GM19395 (cell line): Measurements from ENCODE around the gene PRPF6.

Experiments
- ATAC-seq: cut with Tn5 transposase; IDR thresholded peaks from one replicate; pipeline ENCODE4 v1.9.1; 2021; ENCODE audit warnings: mild to moderate bottlenecking, moderate library complexity; ENCODE audit not compliant: unreplicated experiment

Gene PRPF6

GRCh38 chr20:64033981-64034493 is 53.1 kb downstream of the PRPF6 start:
- no peak for ATAC-seq

GRCh38 chr20:64035066-64035932 is 54.4 kb downstream of the PRPF6 start:
- no peak for ATAC-seq

GRCh38 chr20:64035933-64036345 is 55.0 kb downstream of the PRPF6 start, which contains the start of gene C20orf204:
Gene C20orf204, plus strand, starts transcription at chr20:64036182. Its CDS starts 142 bp downstream, at chr20:64036324.
- ATAC-seq: no peak

GRCh38 chr20:64036346-64037198 is 55.6 kb downstream of the PRPF6 start:
- no peak for ATAC-seq

GRCh38 chr20:64037199-64037497 is 56.2 kb downstream of the PRPF6 start:
- ATAC-seq: no peak

GRCh38 chr20:64037498-64038213 is 56.7 kb downstream of the PRPF6 start:
- ATAC-seq: no peak

- ATAC-seq: peak; percentile 21
These were observed 57.3 kb downstream of the PRPF6 start for GRCh38 chr20:64038224-64038564.

GRCh38 chr20:64038565-64039292 is 57.8 kb downstream of the PRPF6 start:
- ATAC-seq: peak; percentile 57

GRCh38 chr20:64039293-64040160 is 58.6 kb downstream of the PRPF6 start:
- ATAC-seq: no peak

- ATAC-seq: no peak
These were observed 59.5 kb downstream of the PRPF6 start for GRCh38 chr20:64040231-64041039.

GRCh38 chr20:64041040-64041780 is 60.3 kb downstream of the PRPF6 start:
- ATAC-seq: no peak

- ATAC-seq: no peak
These were observed 60.8 kb downstream of the PRPF6 start for GRCh38 chr20:64041781-64042053.

- no peak for ATAC-seq
These were observed 61.3 kb downstream of the PRPF6 start for GRCh38 chr20:64042054-64042781.

- no peak for ATAC-seq
These were observed 62.8 kb downstream of the PRPF6 start for GRCh38 chr20:64043768-64044167.

GRCh38 chr20:64044484-64045247 is 63.7 kb downstream of the PRPF6 start:
- no peak for ATAC-seq

- ATAC-seq: no peak
These were observed 64.5 kb downstream of the PRPF6 start for GRCh38 chr20:64045346-64046011.
